GM23338 (cell line): Measurements from ENCODE around the gene TPH2. TPM values are rescaled to one million over a fixed set of nuclear protein-coding genes. Genes with fewer than 3 reads are reported as not detected.

Experiments
- ATAC-seq: fragments of 200-7000 bp; cut with Tn5 transposase; 3 replicates; pipeline ENCODE4 v1.9.1; 2020
- DNase-seq: peaks from one replicate; pipeline ENCODE4 v3.0.0-alpha.2; 2015; ENCODE audit warnings: low spot score
- H2AFZ ChIP-seq: fragments of 200-600 bp; sonication (generic); 2 replicates; pipeline ENCODE4 v1.8.0; 2016; ENCODE audit warnings: antibody characterized with exemption, mild to moderate bottlenecking, moderate library complexity
- H3F3A ChIP-seq: fragments of 200-600 bp; sonication (generic); replicated peaks from 2 replicates; pipeline ENCODE4 v1.8.0; 2017; ENCODE audit warnings: antibody characterized with exemption, mixed run types, low read depth
- H3K27ac ChIP-seq: fragments of 200-600 bp; sonication (generic); 2 replicates; pipeline ENCODE4 v1.6.1; 2016; ENCODE audit warnings: low read depth
- H3K27me3 ChIP-seq: fragments of 200-600 bp; sonication (generic); 2 replicates; pipeline ENCODE4 v1.8.0; 2016; ENCODE audit warnings: mild to moderate bottlenecking, mixed run types, moderate library complexity; ENCODE audit not compliant: insufficient read depth
- H3K36me3 ChIP-seq: fragments of 200-600 bp; sonication (generic); 2 replicates; pipeline ENCODE4 v1.8.0; 2016; ENCODE audit warnings: mild to moderate bottlenecking; ENCODE audit not compliant: insufficient read depth
- H3K4me1 ChIP-seq: fragments of 200-600 bp; sonication (generic); 2 replicates; pipeline ENCODE4 v1.8.0; 2016; ENCODE audit warnings: mild to moderate bottlenecking, moderate library complexity; ENCODE audit not compliant: insufficient read depth
- H3K4me2 ChIP-seq: fragments of 200-600 bp; sonication (generic); 2 replicates; pipeline ENCODE4 v1.7.1; 2017; ENCODE audit warnings: mixed run types
- H3K4me3 ChIP-seq: fragments of 200-600 bp; sonication (generic); 2 replicates; pipeline ENCODE4 v1.6.1; 2016; ENCODE audit warnings: mixed run types
- H3K79me2 ChIP-seq: fragments of 200-600 bp; sonication (generic); replicated peaks from 2 replicates; pipeline ENCODE4 v1.8.0; 2017; ENCODE audit warnings: mild to moderate bottlenecking; ENCODE audit not compliant: insufficient read depth
- H3K9me2 ChIP-seq: fragments of 200-600 bp; sonication (generic); 2 replicates; pipeline ENCODE4 v1.8.0; 2017; ENCODE audit not compliant: insufficient read depth
- H4K20me1 ChIP-seq: fragments of 200-600 bp; sonication (generic); replicated peaks from 2 replicates; pipeline ENCODE4 v1.8.0; 2017; ENCODE audit warnings: mild to moderate bottlenecking; ENCODE audit not compliant: insufficient read depth
- H3K27ac Mint-ChIP-seq: 2 replicates; pipeline ENCODE4 v1.8.0; 2020; ENCODE audit warnings: inconsistent platforms, mild to moderate bottlenecking, moderate library complexity, mixed read lengths
- H3K27me3 Mint-ChIP-seq: 3 replicates; pipeline ENCODE4 v1.8.0; 2022; ENCODE audit warnings: low read depth, mild to moderate bottlenecking, moderate library complexity, mixed read lengths, inconsistent platforms; ENCODE audit not compliant: insufficient read depth, poor library complexity
- H3K36me3 Mint-ChIP-seq: 3 replicates; pipeline ENCODE4 v1.8.0; 2021; ENCODE audit warnings: low read depth, mild to moderate bottlenecking, inconsistent platforms, moderate library complexity, mixed read lengths
- H3K4me1 Mint-ChIP-seq: 3 replicates; pipeline ENCODE4 v1.8.0; 2020; ENCODE audit warnings: mild to moderate bottlenecking, inconsistent platforms, mixed read lengths
- H3K4me3 Mint-ChIP-seq: 3 replicates; pipeline ENCODE4 v1.8.0; 2021; ENCODE audit warnings: moderate library complexity, mild to moderate bottlenecking, inconsistent platforms, mixed read lengths
- H3K9me3 Mint-ChIP-seq: 3 replicates; pipeline ENCODE4 v1.8.0; 2020; ENCODE audit warnings: moderate library complexity, mild to moderate bottlenecking, inconsistent platforms, mixed read lengths
- CREB1 ChIP-seq: fragments of 250-450 bp; sonication (Bioruptor Pico); IDR thresholded peaks from 2 replicates; pipeline ENCODE4 v1.5.0; 2020; ENCODE audit warnings: low read depth, mild to moderate bottlenecking, moderate library complexity
- CTCF ChIP-seq, 2 experiments: fragments of 200-600 bp in 1 of 2; sonication (generic) in 1 of 2; conservative IDR thresholded peaks; 2 replicates each; pipeline versions ENCODE4 v1.5.1 to v1.6.1; 2016 to 2017; ENCODE audit warnings: antibody characterized with exemption in 2 of 2, low read depth in 2 of 2, mild to moderate bottlenecking in 2 of 2, moderate library complexity in 1 of 2
- EZH2 ChIP-seq: fragments of 200-600 bp; sonication (generic); IDR thresholded peaks from one replicate; pipeline ENCODE4 v1.8.0; 2017; ENCODE audit warnings: antibody characterized with exemption, mild to moderate bottlenecking, low read depth; ENCODE audit not compliant: unreplicated experiment
- JUNB ChIP-seq: IDR thresholded peaks from one replicate; pipeline ENCODE4 v1.6.1; 2016; ENCODE audit warnings: antibody characterized with exemption; ENCODE audit not compliant: unreplicated experiment
- NANOG ChIP-seq: IDR thresholded peaks from 2 replicates; pipeline ENCODE4 v1.6.1; 2016; ENCODE audit warnings: antibody characterized with exemption, borderline replicate concordance
- POLR2AphosphoS5 ChIP-seq: IDR thresholded peaks from 2 replicates; pipeline ENCODE4 v1.6.1; 2016; ENCODE audit warnings: antibody characterized with exemption, low read depth
- ZNF114 ChIP-seq: fragments of 250-450 bp; sonication (Bioruptor Pico); IDR thresholded peaks from 2 replicates; pipeline ENCODE4 v1.5.0; 2020; ENCODE audit warnings: mild to moderate bottlenecking, moderate library complexity
- ZNF331 ChIP-seq: fragments of 250-450 bp; sonication (Bioruptor Pico); IDR thresholded peaks from 2 replicates; pipeline ENCODE4 v1.5.0; 2020; ENCODE audit warnings: low read depth, mild to moderate bottlenecking, moderate library complexity
- ZNF462 ChIP-seq: fragments of 250-450 bp; sonication (Bioruptor Pico); IDR thresholded peaks from 2 replicates; pipeline ENCODE4 v1.5.0; 2020; ENCODE audit warnings: mild to moderate bottlenecking, moderate library complexity
- polyA plus RNA-seq: library from polyadenylated mRNA; unstranded; fragments of >200 nt; fragmentation: Nextera tagmentation; extraction: Ambion mirVana; gene quantifications from 2 replicates; pipeline ENCODE4 v1.2.1, GENCODE V29; 2016
- total RNA-seq: library from RNA; depleted of rRNA; stranded (reverse); fragments of >200 nt; shearing (Covaris generic); gene quantifications from 2 replicates; pipeline ENCODE4 v1.2.3, GENCODE V29; 2014

Gene TPH2
- total and polyA plus RNA-seq, 2 experiments from 2014 or later: 0.94 to 1.4 TPM

- TF ChIP-seq ZNF462: no peak
- no peak for TF ChIP-seq NANOG
- TF ChIP-seq POLR2AphosphoS5: no peak
Measured at GRCh38 chr12:72012874-72013273, 74.2 kb downstream of the TPH2 start (continued).

- Histone ChIP-seq H3K36me3 (no peaks in the 10 kb centered on the region), H3K4me2 (no peak overlapping the region), H3K9me2 (peaks cover 9% of the 10 kb centered on the region; the same call in 1 of the 2 replicates), H2AFZ (no peak overlapping the region), H4K20me1 (no peaks in the 10 kb centered on the region), H3K27ac (no peak overlapping the region), H3F3A (no peaks in the 10 kb centered on the region), H3K79me2 (no peaks in the 10 kb centered on the region), H3K4me1 (peaks cover 7% of the 10 kb centered on the region; the same call in 1 of the 2 replicates), H3K4me3 (no peak overlapping the region), H3K27me3 (no peaks in the 10 kb centered on the region)
- Mint-ChIP-seq H3K4me3 (no peak overlapping the region), H3K4me1 (peaks cover 6% of the 10 kb centered on the region; the same call in 1 of the 3 replicates), H3K36me3 (no peaks in the 10 kb centered on the region), H3K27ac (no peak overlapping the region), H3K9me3 (no peaks in the 10 kb centered on the region), H3K27me3 (no peaks in the 10 kb centered on the region)
- DNase-seq (no peak), ATAC-seq (no peak)
- TF ChIP-seq CTCF (conservative IDR thresholded peaks at IDR 0.05; ENCODE audit: low read depth in 2 of 2): no peak
- TF ChIP-seq CREB1 (CRISPR knock-in tag): no peak
- no peak for TF ChIP-seq ZNF114 (CRISPR knock-in tag)
- TF ChIP-seq ZNF462: no peak
- TF ChIP-seq JUNB: no peak
- TF ChIP-seq EZH2: no peak
- TF ChIP-seq ZNF331 (CRISPR knock-in tag): no peak
Measured at GRCh38 chr12:72015895-72016294, 77.2 kb downstream of the TPH2 start.
